Nephron (organoid): Measurements from ENCODE around the gene FBXW8.

Source experiments
- H3K27ac Mint-ChIP-seq, 3 experiments: 2 replicates each; pipeline ENCODE4 v1.8.0; 2020; ENCODE audit warnings: mixed read lengths in 3 of 3, mild to moderate bottlenecking in 2 of 3, moderate library complexity in 1 of 3
- H3K27me3 Mint-ChIP-seq: 2 replicates; pipeline ENCODE4 v1.8.0; 2021; ENCODE audit warnings: low read depth, mild to moderate bottlenecking, moderate library complexity, mixed read lengths
- H3K36me3 Mint-ChIP-seq: 2 replicates; pipeline ENCODE4 v1.8.0; 2020; ENCODE audit warnings: low read depth, mixed read lengths
- H3K4me1 Mint-ChIP-seq: 2 replicates; pipeline ENCODE4 v1.8.0; 2020; ENCODE audit warnings: mixed read lengths
- H3K4me3 Mint-ChIP-seq, 3 experiments: 2 replicates each; pipeline ENCODE4 v1.8.0; 2020; ENCODE audit warnings: mild to moderate bottlenecking in 3 of 3, mixed read lengths in 3 of 3, moderate library complexity in 2 of 3
- H3K9me3 Mint-ChIP-seq: 2 replicates; pipeline ENCODE4 v1.8.0; 2020; ENCODE audit warnings: mixed read lengths
- TF ChIP-seq, protein P1 (sequence below), 3 experiments: fragments of 200-600 bp; sonication (generic); IDR thresholded peaks; one replicate each; pipeline ENCODE4 v1.5.0; 2021; ENCODE audit warnings: antibody characterized with exemption in 3 of 3; ENCODE audit not compliant: unreplicated experiment in 3 of 3

FBXW8 gene

DNA sequence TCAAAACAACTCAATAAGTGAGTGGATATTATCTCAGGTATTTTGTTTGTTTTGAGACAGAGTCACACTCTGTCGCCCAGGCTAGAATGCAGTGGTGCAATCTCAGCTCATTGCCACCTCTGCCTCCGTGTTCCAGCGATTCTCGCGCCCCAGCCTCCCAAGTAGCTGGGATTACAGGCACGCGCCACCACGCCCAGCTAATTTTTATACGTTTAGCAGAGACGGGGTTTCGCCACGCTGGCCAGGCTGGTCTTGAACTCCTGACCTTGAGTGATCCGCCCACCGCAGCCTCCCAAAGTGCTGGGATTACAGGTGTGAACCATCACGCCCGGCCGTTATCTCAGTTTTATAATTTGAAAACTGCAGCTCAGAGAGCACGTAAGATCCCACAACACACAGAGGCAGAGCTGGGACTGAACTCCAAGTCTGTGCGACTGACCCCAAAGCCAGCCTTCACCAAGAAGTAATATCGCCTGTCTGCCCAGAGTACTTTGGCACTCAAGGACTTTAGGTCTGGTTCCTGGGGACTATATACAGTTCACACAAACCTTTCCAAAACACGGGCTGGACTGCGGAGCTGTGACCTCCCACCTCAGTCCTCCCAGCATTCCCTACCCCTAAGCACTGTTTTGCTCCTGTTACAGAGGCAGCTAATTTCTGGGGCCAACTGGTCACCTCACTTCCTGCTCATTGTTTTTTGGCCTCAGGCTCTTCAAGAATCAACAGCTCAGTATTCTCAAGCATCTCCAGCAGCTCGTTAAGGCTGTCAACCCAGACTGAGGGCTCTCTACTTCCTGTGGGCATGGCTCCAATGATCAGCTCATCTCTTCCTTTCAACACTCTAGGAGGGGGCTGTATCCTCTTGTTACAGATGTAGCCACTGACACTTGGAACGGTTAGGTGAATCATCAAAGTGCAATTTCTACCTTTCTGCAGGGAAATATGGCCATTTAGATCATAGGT, 165.9 kb downstream of the FBXW8 start:
- H3K27me3 Mint-ChIP-seq: peaks cover 4% of the 10 kb centered on the region
- peak overlapping the region in 1 of 3 experiments; percentile 43 for H3K27ac Mint-ChIP-seq
- H3K4me1 Mint-ChIP-seq: peaks cover 3% of the 10 kb centered on the region
- no peaks in the 10 kb centered on the region for H3K9me3 Mint-ChIP-seq
- H3K4me3 Mint-ChIP-seq: no peak overlapping the region
- no peaks in the 10 kb centered on the region for H3K36me3 Mint-ChIP-seq
- TF ChIP-seq, protein P1, sequence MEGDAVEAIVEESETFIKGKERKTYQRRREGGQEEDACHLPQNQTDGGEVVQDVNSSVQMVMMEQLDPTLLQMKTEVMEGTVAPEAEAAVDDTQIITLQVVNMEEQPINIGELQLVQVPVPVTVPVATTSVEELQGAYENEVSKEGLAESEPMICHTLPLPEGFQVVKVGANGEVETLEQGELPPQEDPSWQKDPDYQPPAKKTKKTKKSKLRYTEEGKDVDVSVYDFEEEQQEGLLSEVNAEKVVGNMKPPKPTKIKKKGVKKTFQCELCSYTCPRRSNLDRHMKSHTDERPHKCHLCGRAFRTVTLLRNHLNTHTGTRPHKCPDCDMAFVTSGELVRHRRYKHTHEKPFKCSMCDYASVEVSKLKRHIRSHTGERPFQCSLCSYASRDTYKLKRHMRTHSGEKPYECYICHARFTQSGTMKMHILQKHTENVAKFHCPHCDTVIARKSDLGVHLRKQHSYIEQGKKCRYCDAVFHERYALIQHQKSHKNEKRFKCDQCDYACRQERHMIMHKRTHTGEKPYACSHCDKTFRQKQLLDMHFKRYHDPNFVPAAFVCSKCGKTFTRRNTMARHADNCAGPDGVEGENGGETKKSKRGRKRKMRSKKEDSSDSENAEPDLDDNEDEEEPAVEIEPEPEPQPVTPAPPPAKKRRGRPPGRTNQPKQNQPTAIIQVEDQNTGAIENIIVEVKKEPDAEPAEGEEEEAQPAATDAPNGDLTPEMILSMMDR (IDR thresholded peaks at IDR 0.05; ENCODE audit: unreplicated experiment in 3 of 3): no peak

DNA sequence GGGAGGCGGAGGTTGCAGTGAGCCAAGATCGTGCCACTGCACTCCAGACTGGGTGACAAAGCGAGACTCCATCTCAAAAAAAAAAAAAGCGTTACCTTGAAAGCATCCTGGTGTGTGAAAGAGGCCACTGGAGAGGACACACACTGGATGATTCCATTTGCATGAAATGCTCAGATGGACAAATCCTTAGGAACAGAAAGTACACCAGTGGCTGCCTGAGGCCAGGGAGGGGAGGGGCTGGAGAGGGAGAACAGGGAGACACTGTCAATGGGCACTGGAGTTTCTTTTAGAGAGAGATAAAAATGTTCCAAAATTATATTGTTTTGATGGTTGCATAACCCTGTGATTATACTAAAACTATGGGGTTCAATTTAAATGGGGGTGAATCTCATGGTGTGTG, 168.7 kb downstream of the FBXW8 start:
- TF ChIP-seq, protein P1 (IDR thresholded peaks at IDR 0.05; ENCODE audit: unreplicated experiment in 3 of 3): no peak
- Mint-ChIP-seq H3K27me3 (no peaks in the 10 kb centered on the region), H3K9me3 (no peaks in the 10 kb centered on the region), H3K36me3 (no peaks in the 10 kb centered on the region), H3K4me1 (peaks cover 2% of the 10 kb centered on the region), H3K27ac (no peak overlapping the region), H3K4me3 (no peak overlapping the region)

DNA sequence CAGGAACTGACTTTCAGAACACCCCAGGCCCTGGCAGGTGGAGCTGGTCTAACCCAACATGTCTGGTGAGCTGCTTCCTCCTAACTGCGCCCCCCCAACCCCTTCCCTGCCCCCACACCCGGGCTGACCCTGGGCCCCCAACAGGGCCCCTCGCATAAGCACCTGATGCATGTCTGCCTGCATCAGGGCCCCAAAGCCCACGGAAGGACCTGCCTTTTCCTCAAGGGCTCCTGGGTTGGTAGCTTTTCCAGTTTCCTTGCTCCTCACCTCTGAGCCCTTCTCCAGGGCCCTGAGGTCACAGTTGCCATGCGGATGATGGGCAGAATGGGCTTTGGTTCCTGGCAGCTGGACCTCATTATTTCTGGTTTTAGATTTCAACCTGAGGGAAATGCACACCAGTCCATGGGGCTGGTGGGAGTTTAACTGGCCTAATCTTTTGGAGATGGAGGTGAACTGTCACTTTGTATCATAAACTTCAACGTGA, 170.0 kb downstream of the FBXW8 start:
- Mint-ChIP-seq H3K36me3 (no peaks in the 10 kb centered on the region), H3K4me1 (peaks cover 4% of the 10 kb centered on the region), H3K27ac (peak overlapping the region in 1 of 3 experiments; percentile 32), H3K27me3 (peaks cover 1% of the 10 kb centered on the region), H3K9me3 (no peaks in the 10 kb centered on the region), H3K4me3 (no peak overlapping the region)
- TF ChIP-seq, protein P1 (IDR thresholded peaks at IDR 0.05; ENCODE audit: unreplicated experiment in 3 of 3): no peak
